Activated naive CD4-positive, alpha-beta T cell treated with anti-CD3 and anti-CD28 coated beads, Interleukin-2, amount 10 ng/mL, durations not matched to agents 7 days and 5 days (primary cell): ENCODE results near the gene IRF5.

ENCODE experiments used
- CTCF ChIA-PET: fragments of 350-600 bp; sonication (Branson Sonifier 250); formaldehyde crosslinking; loops from one replicate; lab custom pipeline; 2021; ENCODE audit warnings: antibody characterized with exemption; lab: Charles Lee
- DNase-seq: peaks from one replicate; pipeline ENCODE4 v3.0.0-alpha.2; 2020
- H3K27ac Mint-ChIP-seq: one replicate; pipeline ENCODE4 v1.8.0; 2021; ENCODE audit warnings: mild to moderate bottlenecking, moderate library complexity, mixed read lengths
- H3K27me3 Mint-ChIP-seq: one replicate; pipeline ENCODE4 v1.8.0; 2021; ENCODE audit warnings: mild to moderate bottlenecking, mixed read lengths
- H3K36me3 Mint-ChIP-seq: one replicate; pipeline ENCODE4 v1.8.0; 2021; ENCODE audit warnings: mixed read lengths
- H3K4me1 Mint-ChIP-seq: one replicate; pipeline ENCODE4 v1.8.0; 2021; ENCODE audit warnings: mixed read lengths
- H3K4me3 Mint-ChIP-seq: one replicate; pipeline ENCODE4 v1.8.0; 2021; ENCODE audit warnings: mild to moderate bottlenecking, moderate library complexity, mixed read lengths
- H3K9me3 Mint-ChIP-seq: one replicate; pipeline ENCODE4 v1.8.0; 2021; ENCODE audit warnings: mixed read lengths

Gene IRF5

DNA sequence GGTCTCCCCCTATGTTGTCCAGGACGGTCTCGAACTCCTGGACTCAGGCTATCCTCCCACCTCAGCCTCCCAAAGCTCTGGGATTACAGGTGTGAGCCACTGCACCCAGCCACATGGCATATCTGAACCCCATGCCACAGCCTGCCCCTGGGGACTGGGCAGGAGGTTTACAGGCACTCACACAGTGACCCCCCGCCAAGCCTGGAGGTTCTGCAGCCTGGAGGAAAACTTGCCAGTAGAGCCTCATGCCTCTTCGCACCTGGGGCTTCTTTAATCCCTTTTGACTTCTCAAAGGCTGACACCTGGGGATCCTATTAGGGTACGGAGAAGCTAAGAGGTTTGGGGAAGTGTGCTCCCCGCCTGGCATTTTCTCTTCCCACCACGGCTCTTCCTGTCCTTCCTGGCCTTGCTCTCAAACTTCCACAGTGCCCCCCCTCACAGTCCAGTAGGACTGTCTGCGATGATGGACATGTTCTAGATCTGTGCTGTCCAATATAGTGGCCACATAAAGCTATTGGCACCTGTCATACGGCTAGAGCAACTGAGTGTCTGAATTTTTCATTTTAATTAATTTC is 15.8 kb upstream of the IRF5 start:
- H3K27ac Mint-ChIP-seq, result no peak overlapping the region
- no peak overlapping the region for H3K4me3 Mint-ChIP-seq
- H3K9me3 Mint-ChIP-seq, result no peaks in the 10 kb centered on the region
- peaks cover 72% of the 10 kb centered on the region for H3K27me3 Mint-ChIP-seq
- CTCF ChIA-PET, result interaction anchor here (1.0 kb wide), 2 partner anchors 11 to 18 kb away, joined by 3 read pairs; no protein-coding TSS in a partner anchor
- no peak for DNase-seq
- H3K4me1 Mint-ChIP-seq, result no peaks in the 10 kb centered on the region
- no peaks in the 10 kb centered on the region for H3K36me3 Mint-ChIP-seq

DNA sequence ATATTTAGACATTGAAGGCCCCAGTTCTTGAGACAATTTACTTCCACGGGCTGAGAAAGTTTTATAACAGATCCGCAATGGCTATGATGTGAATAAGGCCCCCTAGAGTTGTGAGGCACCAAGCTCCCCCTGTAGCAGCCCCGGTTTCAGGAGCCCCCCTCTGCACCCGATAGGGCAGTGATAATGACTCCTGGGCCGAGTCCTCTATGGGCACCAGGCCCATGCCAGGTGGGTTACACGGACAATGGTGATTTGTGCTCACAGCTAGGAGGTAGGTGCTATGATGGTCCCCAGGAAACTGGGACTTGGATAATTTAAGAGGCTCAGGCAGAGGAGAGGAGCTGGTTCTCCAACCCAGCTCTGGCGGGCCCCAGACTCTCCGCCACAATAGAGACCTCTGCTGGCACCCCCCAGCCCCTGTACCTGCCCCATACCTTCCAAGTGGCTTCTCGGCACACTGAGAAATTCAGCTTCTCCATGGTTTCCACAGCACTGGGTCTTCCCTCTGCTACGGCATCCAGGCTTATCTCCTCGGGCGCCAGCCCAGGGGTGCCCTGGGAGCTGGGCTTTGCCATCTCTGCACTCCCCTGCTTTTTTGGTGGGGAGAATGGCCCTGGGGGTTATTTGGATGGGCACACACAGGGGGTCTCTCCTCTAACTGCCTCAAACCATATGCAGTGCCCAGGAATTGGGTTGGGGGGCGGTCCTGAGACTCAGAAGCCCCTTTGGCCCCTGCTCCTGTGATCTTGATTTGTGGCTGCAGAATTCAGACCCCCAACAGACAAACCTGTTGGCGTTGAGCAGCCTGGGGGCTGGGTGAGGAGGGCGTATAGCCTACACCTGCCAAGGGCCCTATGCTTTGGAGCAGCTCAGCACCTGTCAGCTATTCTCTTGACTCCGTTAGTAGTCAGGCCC is 15.0 kb upstream of the IRF5 start:
- peak; percentile 5 for DNase-seq
- no peaks in the 10 kb centered on the region for H3K4me1 Mint-ChIP-seq
- H3K36me3 Mint-ChIP-seq, result no peaks in the 10 kb centered on the region
- no peak overlapping the region for H3K4me3 Mint-ChIP-seq
- CTCF ChIA-PET, result interaction anchor here (1.0 kb wide), 2 partner anchors 10 to 18 kb away, joined by 3 read pairs; no protein-coding TSS in a partner anchor
- no peak overlapping the region for H3K27ac Mint-ChIP-seq
- peaks cover 64% of the 10 kb centered on the region for H3K27me3 Mint-ChIP-seq
- no peaks in the 10 kb centered on the region for H3K9me3 Mint-ChIP-seq

DNA sequence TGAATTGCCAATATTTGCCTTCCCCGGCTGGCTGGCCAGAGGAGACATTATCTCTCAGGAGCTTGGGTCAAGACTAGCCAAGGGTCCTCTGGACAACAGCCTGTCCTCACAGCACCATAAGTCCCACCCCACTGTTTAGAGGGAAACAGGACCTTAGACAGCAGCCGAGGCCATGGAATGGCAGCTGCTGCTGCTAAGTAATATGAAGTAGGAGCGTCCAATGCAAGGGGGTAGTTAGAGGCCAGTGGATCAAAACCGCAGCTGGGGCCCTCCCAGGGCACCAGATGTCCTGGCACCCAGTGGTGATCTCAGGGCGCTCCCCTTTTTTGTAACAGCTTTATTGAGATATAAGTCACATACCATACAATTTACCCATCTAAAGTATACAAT is 14.3 kb upstream of the IRF5 start:
- H3K9me3 Mint-ChIP-seq, result no peaks in the 10 kb centered on the region
- H3K27me3 Mint-ChIP-seq, result peaks cover 61% of the 10 kb centered on the region
- H3K27ac Mint-ChIP-seq, result no peak overlapping the region
- no peaks in the 10 kb centered on the region for H3K36me3 Mint-ChIP-seq
- DNase-seq, result peak; percentile 10
- CTCF ChIA-PET, result no interaction called here
- no peaks in the 10 kb centered on the region for H3K4me1 Mint-ChIP-seq
- H3K4me3 Mint-ChIP-seq, result no peak overlapping the region

- Mint-ChIP-seq H3K4me1 (no peaks in the 10 kb centered on the region), H3K27ac (no peak overlapping the region), H3K9me3 (no peaks in the 10 kb centered on the region), H3K36me3 (no peaks in the 10 kb centered on the region), H3K4me3 (no peak overlapping the region), H3K27me3 (peaks cover 53% of the 10 kb centered on the region)
- no peak for DNase-seq
- CTCF ChIA-PET, result interaction anchor here (0.7 kb wide), 1 partner anchor 115 kb away, joined by 3 read pairs; no protein-coding TSS in a partner anchor
Observed at GRCh38 chr7:128924707-128925588, 12.8 kb upstream of the IRF5 start.

DNA sequence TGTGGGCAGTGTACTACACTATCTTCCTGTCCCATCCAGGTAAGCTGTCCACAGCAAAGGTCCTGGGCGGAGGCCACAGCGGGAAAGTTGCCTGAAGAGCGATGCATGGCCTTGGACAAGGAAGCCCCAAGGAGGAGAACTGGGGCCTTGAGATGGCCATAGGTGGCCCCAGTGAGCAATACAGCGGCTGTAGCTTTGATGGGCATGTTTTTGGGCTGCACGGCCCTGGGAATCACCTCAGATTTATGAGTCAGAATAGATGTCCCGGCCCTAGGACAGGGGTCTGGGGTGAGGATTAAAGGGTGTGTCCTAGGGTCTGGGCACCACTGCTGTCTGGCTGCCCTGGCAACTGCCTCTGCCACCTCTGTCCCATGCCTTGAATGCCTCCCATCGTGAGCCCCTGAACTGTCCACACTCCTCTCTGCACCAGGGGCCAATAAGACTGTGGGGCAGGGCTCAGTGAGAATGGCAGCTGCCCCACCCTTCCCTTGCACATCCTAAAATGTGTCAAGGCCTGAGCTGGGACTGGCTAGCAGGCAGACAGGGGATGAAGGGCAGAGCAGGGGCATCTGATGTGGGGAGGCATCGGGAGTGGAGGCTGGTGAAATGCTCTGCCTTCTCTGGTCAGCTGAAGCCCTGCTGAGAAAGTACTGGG is 9.4 kb upstream of the IRF5 start:
- DNase-seq, result peak; percentile 13
- CTCF ChIA-PET, result interaction anchor here (0.6 to 1.1 kb wide), 2 partner anchors 27 to 98 kb away, joined by 3 read pairs; no protein-coding TSS in a partner anchor
- H3K4me3 Mint-ChIP-seq, result no peak overlapping the region
- H3K36me3 Mint-ChIP-seq, result peaks cover 2% of the 10 kb centered on the region
- peaks cover 11% of the 10 kb centered on the region for H3K4me1 Mint-ChIP-seq
- no peaks in the 10 kb centered on the region for H3K9me3 Mint-ChIP-seq
- peaks cover 34% of the 10 kb centered on the region for H3K27me3 Mint-ChIP-seq
- no peak overlapping the region for H3K27ac Mint-ChIP-seq

DNA sequence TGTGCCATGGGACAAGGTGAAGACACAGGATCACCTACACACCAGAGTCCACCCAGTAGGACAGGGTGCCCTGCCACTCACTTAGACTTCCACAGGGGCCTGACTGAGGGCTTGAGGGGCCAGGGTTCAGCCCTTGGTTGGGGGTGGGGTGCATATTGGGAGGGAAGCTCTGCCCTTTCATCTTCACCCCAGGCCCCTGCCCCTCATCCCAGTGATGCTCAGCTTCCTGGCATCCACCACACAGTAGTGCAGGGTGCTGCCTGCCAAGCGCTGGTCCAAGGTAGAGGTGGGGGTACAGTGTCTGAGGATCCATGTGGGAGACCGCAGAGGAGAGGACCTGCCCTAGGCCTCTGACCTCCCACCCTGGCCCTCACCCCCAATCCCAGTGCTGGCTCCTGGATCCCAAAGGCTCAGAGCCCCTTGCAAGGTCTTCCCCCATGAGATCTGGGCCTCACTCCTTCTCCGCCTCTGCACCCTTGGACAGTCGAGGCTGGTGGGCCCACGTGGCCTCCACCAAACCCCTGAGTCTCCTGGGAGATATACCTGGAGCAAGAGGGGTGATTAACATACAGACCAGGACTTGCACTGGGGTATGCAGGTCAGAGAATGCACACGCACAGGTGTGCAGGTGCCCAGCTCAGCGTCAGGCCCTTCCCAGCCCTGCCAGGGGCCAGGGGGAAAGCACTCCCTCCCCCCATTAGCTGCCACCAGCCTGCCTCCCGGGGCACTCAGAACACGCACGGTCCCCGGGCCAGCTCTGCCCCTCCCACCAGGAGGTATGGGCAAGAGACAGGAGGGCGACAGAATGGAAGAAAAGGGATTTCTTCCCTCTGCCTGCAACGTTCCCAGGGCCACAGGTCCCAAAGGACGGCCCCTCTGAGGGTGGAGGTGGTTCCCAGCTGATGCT is 8.6 kb upstream of the IRF5 start:
- CTCF ChIA-PET, result interaction anchor here (0.6 kb wide), 1 partner anchor 97 kb away, joined by 3 read pairs; no protein-coding TSS in a partner anchor
- Mint-ChIP-seq H3K4me3 (no peak overlapping the region), H3K27ac (no peak overlapping the region), H3K9me3 (no peaks in the 10 kb centered on the region), H3K27me3 (peaks cover 36% of the 10 kb centered on the region), H3K4me1 (peaks cover 17% of the 10 kb centered on the region), H3K36me3 (peaks cover 2% of the 10 kb centered on the region)
- peak; percentile 11 for DNase-seq

DNA sequence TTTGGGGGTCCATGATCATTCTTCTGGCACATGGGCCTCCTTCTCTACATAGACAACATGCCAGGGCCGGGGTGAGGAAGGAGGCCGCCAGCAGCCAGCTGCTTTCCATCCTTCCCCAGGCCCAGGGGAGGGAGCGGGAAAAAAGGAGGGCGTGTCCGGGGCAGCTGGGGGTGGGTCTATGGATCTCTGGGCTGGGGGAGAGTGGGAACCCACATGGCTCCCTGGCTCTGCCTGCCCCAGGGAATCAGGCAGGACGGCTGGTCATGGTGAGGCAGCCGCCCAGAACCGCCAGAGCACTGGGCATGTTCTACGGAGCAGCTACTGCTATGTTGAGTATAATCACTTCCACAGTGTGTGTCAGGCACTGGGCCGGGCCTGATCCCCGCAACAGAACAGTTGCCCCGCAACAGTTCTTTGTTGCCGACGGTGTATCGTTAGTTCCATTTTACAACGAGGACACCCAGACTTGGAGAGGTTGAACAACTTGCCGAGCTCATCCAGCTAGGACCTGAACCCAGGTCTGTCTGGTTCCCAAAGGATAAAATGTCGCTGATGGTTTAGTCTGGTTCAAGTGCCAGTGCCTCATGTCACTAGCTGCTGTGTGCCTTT is 6.4 kb upstream of the IRF5 start:
- Mint-ChIP-seq H3K36me3 (peaks cover 2% of the 10 kb centered on the region), H3K9me3 (no peaks in the 10 kb centered on the region), H3K4me1 (peaks cover 21% of the 10 kb centered on the region), H3K4me3 (no peak overlapping the region), H3K27ac (no peak overlapping the region), H3K27me3 (peaks cover 51% of the 10 kb centered on the region)
- DNase-seq, result peak; percentile 15
- CTCF ChIA-PET, result interaction anchor here (0.9 kb wide), 1 partner anchor 233 kb away, joined by 3 read pairs; no protein-coding TSS in a partner anchor

DNA sequence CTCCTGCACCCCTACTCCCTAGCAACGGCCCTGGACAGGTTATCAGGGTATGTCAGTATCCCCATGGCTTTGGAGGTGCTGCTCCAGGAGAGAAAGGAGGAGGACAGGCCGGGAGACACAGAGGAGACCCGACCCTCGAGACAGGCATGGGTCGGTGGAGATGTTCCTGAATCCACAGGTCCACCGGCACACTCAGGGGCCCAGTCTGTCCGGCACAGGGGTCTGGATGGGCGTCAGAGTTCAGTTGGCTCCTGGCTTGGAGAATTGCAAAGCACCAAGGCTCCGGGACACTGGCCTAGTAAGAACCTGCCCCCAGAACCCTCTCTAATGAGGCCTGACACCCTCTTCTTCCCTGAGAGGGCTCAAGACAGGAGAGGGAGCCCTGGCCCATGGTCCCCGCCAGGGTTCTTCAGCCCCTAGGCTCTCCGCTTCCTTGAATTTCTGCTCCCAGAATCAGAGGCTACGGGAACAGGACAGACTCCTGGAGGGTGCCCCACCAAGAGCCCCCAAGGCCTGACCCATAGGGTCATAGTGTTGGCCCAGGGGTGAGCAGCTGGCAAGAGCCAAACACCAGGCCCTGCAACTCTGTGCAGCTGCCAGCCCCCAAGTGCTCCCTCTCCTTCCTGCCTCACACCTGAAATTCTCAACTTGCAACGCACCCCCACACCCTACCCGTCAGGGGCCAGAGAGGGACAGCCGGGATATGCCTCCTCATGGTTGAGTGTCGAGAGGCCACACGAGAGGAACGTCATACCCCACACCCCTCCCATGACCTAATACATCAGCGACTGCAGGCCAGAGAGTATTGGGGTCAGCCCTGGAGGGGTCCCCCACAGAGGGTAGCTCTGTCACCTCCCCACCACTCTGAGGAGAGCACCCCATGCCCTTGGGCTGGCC is 5.5 kb upstream of the IRF5 start:
- Mint-ChIP-seq H3K27me3 (peaks cover 57% of the 10 kb centered on the region), H3K27ac (no peak overlapping the region), H3K4me1 (peaks cover 25% of the 10 kb centered on the region), H3K9me3 (no peaks in the 10 kb centered on the region), H3K36me3 (peaks cover 2% of the 10 kb centered on the region), H3K4me3 (no peak overlapping the region)
- CTCF ChIA-PET, result interaction anchor here (0.9 to 2.0 kb wide), 2 partner anchors 159 to 232 kb away, joined by 3 to 8 read pairs; no protein-coding TSS in a partner anchor
- DNase-seq, result peak; percentile 11

DNA sequence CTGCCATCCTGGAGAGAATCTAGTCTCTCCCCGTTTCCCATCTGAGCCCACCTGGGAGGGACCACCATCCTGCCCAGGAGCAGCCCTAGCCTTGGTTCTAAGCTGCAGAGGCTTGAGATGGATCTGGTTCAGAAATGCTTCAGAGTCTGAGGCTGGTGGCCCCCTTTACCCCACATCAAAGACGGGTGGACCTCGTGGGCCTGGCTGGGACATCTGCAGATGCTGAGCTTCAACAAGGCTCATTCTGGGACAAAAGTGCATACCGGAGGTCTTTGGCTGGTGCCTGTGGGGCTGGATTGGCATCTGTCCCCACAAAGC is 4.9 kb upstream of the IRF5 start:
- peak; percentile 5 for DNase-seq
- Mint-ChIP-seq H3K9me3 (no peaks in the 10 kb centered on the region), H3K27ac (no peak overlapping the region), H3K4me1 (peaks cover 29% of the 10 kb centered on the region), H3K36me3 (peaks cover 2% of the 10 kb centered on the region), H3K4me3 (no peak overlapping the region), H3K27me3 (peaks cover 63% of the 10 kb centered on the region)
- CTCF ChIA-PET, result interaction anchor here (0.7 to 2.0 kb wide), 4 partner anchors 11 to 159 kb away, joined by 3 to 8 read pairs (median 4); no protein-coding TSS in a partner anchor

DNA sequence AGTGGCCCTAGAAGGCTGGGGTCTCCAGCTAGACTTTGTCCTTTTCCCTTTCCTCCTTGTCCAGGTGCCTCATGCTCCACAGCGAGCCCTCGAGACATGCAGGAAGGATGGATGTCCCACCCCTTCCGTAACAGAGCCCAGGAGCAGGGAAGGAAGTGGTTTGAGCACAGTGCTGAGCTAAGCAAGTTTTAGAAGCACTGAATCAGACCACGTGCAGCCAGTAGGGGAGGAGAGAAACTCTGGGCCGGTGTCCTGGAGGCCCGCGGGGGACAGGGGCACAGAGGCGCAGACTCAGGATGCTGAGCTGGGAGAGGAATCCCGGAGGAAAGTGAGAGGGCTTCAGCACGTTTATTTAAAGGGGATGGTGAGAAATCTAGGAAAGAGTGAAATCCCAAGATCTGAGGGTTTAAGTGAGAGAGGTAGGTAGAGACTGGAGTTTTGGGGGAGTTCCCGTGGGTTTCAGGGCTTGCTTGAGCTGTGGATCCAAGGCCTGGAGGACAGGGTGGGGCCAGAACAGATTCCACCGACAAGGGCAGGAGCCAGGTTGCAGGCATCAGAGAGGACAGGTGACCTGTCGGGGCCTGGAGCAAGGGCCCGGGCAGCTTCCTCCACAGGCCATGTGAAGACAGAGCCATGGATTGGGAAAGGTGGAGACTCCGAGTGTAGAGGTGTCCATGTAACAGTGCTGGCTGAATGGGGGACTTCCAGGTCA is 4.4 kb upstream of the IRF5 start:
- DNase-seq, result peak; percentile 70
- H3K4me3 Mint-ChIP-seq, result peak overlapping the region; percentile 53
- peaks cover 3% of the 10 kb centered on the region for H3K36me3 Mint-ChIP-seq
- H3K27ac Mint-ChIP-seq, result peak overlapping the region; percentile 66
- peaks cover 30% of the 10 kb centered on the region for H3K4me1 Mint-ChIP-seq
- CTCF ChIA-PET, result interaction anchor here (0.7 to 2.0 kb wide), 4 partner anchors 11 to 158 kb away, joined by 3 to 8 read pairs (median 4); no protein-coding TSS in a partner anchor
- peaks cover 64% of the 10 kb centered on the region for H3K27me3 Mint-ChIP-seq
- no peaks in the 10 kb centered on the region for H3K9me3 Mint-ChIP-seq
